RPMI8226 (cell line): ENCODE measurements around the gene ARHGDIA.

ENCODE experiments used
- DNase-seq: peaks from one replicate; pipeline ENCODE4 v3.0.0-alpha.2; 2015

ARHGDIA gene

GRCh38 chr17:81905993-81906392, 34.9 kb upstream of the ARHGDIA start:
- no peak for DNase-seq

GRCh38 chr17:81905424-81905875, 34.3 kb upstream of the ARHGDIA start:
- DNase-seq, result no peak

DNA sequence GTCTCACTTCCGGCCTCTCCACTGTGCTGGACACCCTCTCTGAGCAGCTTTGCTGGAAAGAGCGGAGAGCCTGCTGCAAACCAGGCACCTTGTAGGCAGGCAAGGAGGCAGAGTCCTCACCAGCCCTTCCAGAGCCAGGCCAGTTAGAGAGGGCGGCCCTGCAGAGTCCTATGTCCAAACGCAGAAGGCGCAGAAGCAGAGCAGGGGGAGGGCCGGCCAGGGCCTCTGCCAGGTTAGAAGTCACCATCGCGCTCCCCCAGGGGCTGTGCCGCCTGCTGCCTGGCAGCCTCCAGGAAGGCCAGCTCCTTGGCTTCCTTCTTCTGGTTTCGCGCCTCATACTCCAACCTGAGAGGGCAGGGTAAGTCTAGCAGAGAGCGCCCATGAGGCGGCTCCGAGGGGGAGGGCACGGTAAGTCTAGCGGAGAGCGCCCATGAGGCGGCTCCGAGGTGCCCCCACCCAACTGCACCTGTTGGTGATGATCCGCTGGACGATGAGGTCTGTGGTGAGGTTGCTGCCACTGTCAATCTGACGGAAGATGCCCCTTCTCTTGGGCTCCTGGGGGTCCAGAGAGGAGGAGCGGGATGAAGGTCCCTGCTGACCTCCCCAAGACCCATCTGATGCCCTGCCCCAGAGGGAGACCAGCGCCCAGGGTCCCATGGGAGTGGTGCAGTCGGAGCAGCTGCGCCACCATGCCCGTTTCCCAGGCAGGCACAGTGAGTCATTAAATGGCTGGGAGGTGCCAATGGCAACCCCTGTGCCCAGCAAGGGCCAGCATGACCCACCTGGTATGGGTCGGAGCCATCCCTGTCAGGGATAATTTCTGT, 33.7 kb upstream of the ARHGDIA start:
- no peak for DNase-seq

DNA sequence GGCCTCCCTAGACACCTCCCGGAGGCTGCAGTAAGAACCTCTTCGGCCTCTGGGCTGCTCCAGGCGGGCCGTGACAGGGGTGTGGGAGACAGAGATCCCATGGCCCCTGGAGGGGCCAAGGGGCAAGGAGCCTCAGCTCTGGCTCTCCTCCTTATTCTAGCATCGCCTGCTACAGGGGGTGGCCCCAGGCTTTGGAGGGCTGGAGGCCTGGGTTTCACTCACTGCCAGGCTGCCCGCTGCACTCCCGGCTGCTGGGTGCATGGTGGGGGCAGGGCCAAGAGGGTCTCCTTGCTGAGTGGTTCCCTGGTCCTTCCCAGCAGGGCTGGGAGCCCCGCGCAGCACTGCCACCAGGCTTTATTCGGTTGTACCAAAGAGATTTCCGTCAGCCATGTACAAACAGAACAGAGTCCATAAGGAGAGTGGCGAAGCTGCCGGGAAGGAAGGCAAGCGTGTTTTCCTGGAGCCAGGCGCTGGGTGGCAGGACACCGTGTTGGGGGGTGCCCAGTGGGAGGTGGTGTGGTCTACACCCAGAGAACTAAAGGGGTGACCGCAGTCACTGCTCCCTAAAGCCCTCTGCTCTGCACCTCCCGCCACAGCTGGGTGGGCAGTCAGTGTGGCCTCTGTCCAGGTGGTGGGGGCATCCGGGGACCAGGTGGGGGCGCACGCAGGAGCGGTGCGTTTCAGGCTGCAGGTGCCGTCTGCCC, 32.9 kb upstream of the ARHGDIA start:
- no peak for DNase-seq

DNA sequence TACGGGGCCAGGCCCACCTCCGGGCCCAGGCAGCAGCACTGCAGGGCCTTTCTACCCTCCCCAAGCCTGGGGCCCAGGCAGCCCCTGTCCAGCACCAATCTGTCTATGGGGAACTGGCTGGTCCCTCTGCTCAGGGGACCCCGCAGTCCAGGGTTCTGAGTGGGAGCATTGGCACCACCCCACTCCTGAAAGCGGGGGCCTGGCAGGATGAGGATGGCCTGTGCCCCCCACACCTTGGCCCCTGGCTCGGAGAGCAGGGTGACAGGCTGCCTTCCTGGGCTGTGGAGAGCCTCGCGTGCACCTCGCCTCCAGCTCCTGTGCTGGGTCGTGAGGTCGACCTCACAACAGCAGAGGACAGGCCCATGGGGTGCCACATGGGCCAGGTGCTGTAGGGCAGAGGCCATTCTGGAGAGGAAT, 32.3 kb upstream of the ARHGDIA start:
- no peak for DNase-seq

- DNase-seq, result peak; percentile 25
Observed at GRCh38 chr17:81902653-81903414, 31.7 kb upstream of the ARHGDIA start.

- peak; percentile 54 for DNase-seq
Observed at GRCh38 chr17:81902023-81902652, 31.0 kb upstream of the ARHGDIA start, which contains the start of gene NPB. Gene NPB, plus strand, starts transcription at chr17:81902238. Its CDS starts 40 bp downstream, at chr17:81902278.

- DNase-seq, result no peak
Observed at GRCh38 chr17:81901167-81902022, 30.3 kb upstream of the ARHGDIA start.

- no peak for DNase-seq
Observed at GRCh38 chr17:81900181-81900820, 29.2 kb upstream of the ARHGDIA start.

DNA sequence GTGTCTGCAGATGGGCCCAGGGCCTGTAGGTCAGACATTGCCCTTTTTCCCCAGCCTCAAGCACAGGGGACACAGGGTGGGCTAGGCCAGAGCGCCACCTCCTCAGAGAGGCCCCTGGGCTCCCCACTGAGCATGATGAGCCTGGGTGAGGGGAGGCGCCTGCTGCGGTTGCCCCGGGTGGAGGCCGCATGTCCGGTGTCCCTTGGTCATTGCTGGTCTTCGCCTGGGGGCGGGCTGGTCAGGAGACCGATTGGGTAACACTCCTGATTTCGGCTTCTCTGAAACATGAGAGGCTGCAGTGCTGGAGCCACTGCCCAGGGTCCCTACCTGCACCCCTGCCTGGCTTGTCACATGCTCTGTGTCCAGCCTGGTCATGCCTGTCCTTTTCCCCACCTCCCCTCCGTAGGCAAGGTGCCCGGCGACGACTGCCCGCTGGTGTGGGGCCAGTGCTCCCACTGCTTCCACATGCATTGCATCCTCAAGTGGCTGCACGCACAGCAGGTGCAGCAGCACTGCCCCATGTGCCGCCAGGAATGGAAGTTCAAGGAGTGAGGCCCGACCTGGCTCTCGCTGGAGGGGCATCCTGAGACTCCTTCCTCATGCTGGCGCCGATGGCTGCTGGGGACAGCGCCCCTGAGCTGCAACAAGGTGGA, 28.5 kb upstream of the ARHGDIA start:
- no peak for DNase-seq

- no peak for DNase-seq
Observed at GRCh38 chr17:81898885-81899284, 27.7 kb upstream of the ARHGDIA start.

GRCh38 chr17:81898029-81898866, 27.1 kb upstream of the ARHGDIA start:
- no peak for DNase-seq

DNA sequence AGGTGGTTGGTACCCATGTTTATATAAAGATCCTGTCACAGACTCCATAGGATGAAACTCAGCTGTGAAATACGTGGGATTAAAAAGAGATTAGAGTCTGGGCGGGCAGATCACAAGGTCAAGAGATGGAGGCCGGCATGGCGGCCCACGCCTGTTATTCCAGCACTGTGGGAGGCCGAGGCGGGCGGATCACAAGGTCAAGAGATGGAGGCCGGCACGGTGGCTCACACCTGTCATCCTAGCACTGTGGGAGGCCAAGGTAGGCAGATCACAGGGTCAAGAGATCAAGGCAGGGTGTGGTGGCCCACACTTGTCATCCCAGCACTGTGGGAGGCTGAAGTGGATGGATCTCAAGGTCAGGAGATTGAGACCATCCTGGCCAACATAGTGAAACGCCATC, 24.3 kb upstream of the ARHGDIA start:
- no peak for DNase-seq

DNA sequence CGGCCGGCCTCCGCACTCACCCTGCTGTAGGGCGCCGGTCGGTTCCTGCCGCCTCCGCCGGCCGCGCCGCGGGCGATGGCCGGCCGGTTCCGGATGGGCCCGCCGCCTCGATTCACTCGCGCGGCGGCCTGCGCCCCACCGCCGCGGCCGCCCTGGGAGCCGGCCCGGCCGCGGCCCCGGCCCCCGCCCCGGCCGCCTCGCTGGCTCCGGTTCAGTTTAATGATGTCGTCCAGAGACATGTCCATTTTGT, 20.1 kb upstream of the ARHGDIA start:
- no peak for DNase-seq

GRCh38 chr17:81890447-81891302, 19.5 kb upstream of the ARHGDIA start:
- peak; percentile 50 for DNase-seq

GRCh38 chr17:81889602-81890001, 18.5 kb upstream of the ARHGDIA start:
- no peak for DNase-seq

- DNase-seq, result no peak
Observed at GRCh38 chr17:81888988-81889595, 18.0 kb upstream of the ARHGDIA start.

GRCh38 chr17:81888105-81888987, 17.2 kb upstream of the ARHGDIA start:
- DNase-seq, result no peak
